ENCODE data around the gene CORO6. TPM values are rescaled to one million over a fixed set of nuclear protein-coding genes. Genes with fewer than 3 reads are reported as not detected.

CORO6 gene
- total and polyA plus RNA-seq, 2 of the 13 experiments (the other 11 are each of a cell fraction or from before 2014, with no cell fraction given), result 0.42 to 0.82 TPM

DNA sequence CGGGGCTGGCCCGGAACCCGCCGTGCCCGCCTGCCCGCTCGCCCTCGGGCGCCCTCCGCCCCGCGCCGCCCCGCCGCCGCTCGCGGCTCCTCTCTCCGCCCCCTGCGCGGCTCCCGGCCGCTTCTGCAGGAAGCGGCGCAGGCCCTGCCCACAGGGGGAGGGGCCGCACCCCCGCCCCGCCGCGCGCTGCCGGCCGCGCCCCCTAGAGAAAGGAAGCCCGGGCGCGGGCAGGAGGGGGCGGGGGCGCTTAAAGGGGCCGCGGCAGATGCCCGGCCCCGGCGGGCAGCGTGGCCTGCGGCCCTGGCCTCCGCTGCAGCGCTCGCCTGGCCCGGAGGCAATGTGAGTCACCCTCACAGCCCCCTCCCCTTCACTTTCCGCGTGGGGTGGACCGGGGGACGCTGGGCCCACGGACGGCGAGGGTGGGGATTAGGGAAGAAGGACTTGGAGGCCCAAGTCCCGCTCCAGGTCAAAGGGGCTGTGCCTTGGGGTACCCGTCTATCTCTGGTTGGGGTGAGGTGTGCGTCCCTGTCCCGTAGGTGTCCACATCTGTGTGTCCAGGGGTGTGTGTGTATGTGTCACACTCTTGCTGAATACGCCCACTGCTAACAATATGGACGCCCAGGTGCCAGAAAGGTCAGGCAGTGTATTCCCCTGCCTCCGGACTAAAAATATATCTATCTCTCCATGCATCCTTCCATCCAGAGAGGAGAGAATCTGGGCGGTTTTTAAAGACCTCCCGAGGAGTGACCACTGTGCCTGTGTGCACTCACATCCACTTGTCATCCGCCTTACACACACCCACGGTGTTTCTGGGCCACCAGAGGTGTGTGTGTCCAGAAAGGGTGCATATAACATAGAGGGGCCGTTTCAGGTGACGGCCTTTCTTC, 32.9 kb downstream of the CORO6 start, which contains the start of gene GIT1 (continued):
- TF ChIP-seq, protein P1, sequence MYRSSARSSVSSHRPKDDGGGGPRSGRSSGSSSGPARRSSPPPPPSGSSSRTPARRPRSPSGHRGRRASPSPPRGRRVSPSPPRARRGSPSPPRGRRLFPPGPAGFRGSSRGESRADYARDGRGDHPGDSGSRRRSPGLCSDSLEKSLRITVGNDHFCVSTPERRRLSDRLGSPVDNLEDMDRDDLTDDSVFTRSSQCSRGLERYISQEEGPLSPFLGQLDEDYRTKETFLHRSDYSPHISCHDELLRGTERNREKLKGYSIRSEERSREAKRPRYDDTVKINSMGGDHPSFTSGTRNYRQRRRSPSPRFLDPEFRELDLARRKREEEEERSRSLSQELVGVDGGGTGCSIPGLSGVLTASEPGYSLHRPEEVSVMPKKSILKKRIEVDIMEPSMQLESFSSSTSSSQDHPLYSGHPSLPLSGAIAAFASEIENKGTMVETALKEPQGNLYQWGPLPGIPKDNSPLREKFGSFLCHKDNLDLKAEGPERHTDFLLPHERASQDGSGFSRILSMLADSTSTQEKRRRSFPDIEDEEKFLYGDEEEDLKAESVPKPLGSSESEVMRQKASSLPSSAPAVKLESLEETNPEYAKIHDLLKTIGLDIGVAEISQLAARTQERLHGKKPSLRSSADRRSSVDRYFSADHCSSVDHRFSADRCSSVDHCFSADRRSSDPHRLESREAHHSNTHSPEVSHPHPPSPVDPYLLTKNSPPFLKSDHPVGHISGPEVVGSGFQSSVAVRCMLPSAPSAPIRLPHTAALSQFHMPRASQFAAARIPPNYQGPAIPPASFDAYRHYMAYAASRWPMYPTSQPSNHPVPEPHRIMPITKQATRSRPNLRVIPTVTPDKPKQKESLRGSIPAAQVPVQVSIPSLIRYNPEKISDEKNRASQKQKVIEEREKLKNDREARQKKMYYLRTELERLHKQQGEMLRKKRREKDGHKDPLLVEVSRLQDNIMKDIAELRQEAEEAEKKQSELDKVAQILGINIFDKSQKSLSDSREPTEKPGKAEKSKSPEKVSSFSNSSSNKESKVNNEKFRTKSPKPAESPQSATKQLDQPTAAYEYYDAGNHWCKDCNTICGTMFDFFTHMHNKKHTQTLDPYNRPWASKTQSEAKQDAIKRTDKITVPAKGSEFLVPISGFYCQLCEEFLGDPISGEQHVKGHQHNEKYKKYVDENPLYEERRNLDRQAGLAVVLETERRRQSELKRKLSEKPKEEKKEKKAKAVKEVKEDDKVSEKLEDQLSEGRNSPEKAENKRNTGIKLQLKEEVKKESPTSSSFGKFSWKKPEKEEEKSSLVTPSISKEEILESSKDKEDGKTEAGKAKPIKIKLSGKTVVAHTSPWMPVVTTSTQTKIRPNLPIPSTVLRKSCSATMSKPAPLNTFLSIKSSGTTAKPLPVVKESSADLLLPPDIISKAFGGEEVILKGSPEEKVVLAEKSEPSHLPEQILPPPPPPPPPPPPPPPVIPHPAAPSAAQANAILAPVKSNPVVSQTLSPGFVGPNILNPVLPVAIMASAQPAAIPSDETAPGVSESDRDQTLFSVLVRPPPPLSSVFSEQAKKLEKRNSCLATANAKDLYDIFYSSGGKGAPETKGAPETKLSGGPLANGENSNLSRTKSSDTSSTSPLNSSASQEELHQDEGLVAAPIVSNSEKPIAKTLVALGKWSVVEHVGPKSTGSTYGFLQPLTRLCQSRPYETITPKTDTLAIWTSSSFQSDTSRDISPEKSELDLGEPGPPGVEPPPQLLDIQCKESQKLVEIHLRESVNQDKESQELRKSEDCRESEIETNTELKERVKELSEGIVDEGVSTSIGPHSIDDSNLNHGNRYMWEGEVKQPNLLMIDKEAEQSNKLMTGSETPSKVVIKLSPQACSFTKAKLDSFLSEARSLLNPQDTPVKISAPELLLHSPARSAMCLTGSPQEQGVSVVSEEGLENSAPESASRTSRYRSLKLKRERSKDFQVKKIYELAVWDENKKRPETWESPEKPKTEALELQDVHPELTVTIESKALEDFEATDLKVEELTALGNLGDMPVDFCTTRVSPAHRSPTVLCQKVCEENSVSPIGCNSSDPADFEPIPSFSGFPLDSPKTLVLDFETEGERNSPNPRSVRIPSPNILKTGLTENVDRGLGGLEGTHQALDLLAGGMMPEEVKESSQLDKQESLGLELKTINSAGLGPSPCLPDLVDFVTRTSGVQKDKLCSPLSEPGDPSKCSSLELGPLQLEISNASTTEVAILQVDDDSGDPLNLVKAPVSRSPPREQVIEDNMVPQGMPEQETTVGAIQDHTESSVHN (CRISPR knock-in tag; IDR thresholded peaks at IDR 0.05), result no peak
- TF ChIP-seq NR1H2 (CRISPR knock-in tag; IDR thresholded peaks at IDR 0.05; ENCODE audit: borderline replicate concordance, low read depth), result no peak; the same call in 1 of the 2 replicates
- TF ChIP-seq ZGPAT (CRISPR knock-in tag; IDR thresholded peaks at IDR 0.05), result peak; percentile 26; the same call in 1 of the 2 replicates
- TF ChIP-seq, protein P2, sequence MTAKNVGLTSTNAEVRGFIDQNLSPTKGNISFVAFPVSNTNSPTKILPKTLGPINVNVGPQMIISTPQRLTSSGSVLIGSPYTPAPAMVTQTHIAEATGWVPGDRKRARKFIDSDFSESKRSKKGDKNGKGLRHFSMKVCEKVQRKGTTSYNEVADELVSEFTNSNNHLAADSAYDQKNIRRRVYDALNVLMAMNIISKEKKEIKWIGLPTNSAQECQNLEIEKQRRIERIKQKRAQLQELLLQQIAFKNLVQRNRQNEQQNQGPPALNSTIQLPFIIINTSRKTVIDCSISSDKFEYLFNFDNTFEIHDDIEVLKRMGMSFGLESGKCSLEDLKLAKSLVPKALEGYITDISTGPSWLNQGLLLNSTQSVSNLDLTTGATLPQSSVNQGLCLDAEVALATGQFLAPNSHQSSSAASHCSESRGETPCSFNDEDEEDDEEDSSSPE (CRISPR knock-in tag; IDR thresholded peaks at IDR 0.05), result no peak; the same call in 1 of the 2 replicates
- TF ChIP-seq POLR2G (IDR thresholded peaks at IDR 0.05; ENCODE audit: low read depth, low read length), result 0 out of 2 replicates have a peak, but pooled peaks have one; percentile 36
- TF ChIP-seq DNMT1 (CRISPR knock-in tag; IDR thresholded peaks at IDR 0.05), result no peak
- no peak for TF ChIP-seq FOXK2 (IDR thresholded peaks at IDR 0.05)
- TF ChIP-seq MEIS1 (CRISPR knock-in tag; IDR thresholded peaks at IDR 0.05; ENCODE audit: borderline replicate concordance), result no peak
- TF ChIP-seq TBX3 (IDR thresholded peaks at IDR 0.05; ENCODE audit: borderline replicate concordance), result no peak
- TF ChIP-seq, protein P3, sequence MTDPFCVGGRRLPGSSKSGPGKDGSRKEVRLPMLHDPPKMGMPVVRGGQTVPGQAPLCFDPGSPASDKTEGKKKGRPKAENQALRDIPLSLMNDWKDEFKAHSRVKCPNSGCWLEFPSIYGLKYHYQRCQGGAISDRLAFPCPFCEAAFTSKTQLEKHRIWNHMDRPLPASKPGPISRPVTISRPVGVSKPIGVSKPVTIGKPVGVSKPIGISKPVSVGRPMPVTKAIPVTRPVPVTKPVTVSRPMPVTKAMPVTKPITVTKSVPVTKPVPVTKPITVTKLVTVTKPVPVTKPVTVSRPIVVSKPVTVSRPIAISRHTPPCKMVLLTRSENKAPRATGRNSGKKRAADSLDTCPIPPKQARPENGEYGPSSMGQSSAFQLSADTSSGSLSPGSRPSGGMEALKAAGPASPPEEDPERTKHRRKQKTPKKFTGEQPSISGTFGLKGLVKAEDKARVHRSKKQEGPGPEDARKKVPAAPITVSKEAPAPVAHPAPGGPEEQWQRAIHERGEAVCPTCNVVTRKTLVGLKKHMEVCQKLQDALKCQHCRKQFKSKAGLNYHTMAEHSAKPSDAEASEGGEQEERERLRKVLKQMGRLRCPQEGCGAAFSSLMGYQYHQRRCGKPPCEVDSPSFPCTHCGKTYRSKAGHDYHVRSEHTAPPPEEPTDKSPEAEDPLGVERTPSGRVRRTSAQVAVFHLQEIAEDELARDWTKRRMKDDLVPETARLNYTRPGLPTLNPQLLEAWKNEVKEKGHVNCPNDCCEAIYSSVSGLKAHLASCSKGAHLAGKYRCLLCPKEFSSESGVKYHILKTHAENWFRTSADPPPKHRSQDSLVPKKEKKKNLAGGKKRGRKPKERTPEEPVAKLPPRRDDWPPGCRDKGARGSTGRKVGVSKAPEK (CRISPR knock-in tag; IDR thresholded peaks at IDR 0.05; ENCODE audit: borderline replicate concordance), result no peak
- peak; percentile 34; the same call in 1 of the 2 replicates for TF ChIP-seq RBFOX2 (IDR thresholded peaks at IDR 0.05; ENCODE audit: low read depth, low read length)
- TF ChIP-seq TIGD3 (CRISPR knock-in tag; IDR thresholded peaks at IDR 0.05; ENCODE audit: borderline replicate concordance), result no peak
